Measurements from ENCODE around the gene PIK3C2B.
"Not testable (repeated sequence)": the region's sequence is repeated elsewhere in the genome, so short reads cannot be mapped to it uniquely, and the experiment has no call there.

The PIK3C2B gene

DNA sequence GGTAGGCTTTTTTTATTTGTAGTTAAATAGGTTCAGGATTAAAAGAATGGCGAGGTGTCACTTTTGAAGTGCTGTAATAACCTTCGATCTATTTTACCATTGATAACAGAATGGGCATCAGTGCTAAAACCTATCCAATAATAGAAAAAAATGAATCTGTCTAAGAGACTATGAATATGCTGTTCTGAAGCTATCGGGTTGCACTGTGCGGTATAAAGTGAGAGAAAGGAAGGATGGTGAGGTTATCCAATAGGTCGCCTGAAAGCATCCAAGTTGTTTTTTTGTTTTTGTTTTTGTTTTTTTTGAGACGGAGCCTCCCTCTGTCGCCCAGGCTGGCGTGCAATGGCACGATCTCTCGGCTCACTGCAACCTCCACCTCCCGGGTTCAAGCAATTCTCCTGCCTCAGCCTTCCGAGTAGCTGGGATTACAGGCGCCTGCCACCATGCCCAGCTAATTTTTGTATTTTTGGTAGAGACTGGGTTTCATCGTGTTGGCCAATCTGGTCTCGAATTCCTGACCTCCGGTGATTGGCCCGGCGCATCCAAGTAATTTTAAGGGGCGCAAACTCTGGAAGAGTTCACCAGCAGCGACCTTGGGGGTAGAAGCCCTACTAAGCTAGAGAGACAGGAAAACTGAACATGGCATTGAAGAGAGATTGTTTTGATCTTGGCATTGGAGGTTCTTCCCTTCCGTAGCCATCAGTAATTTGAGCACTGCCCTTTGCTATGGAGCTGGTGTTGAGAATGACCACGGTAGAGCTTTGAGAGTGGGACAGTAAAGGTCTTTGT lies 12.9 kb upstream of the PIK3C2B start:
- DNase-seq (ENCODE audit: low read depth), result peak; percentile 82

DNA sequence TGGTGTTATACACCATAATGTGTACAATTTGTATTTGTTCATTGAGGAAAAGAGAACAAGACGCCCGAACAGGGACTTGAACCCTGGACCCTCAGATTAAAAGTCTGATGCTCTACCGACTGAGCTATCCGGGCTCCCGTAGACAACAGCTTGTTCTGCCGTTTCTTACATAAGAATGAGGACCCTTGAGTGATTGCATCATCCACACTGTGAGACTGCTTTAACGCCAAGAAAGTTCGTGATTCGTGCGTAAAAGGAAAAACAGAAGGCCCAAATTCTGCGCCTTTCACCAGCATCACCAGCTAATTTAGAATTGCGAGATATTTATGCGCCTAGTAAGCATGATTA lies 12.3 kb upstream of the PIK3C2B start:
- DNase-seq (ENCODE audit: low read depth), result peak; percentile 94

GRCh38 chr1:204506201-204506968 lies 11.8 kb upstream of the PIK3C2B start:
- peak; percentile 91 for DNase-seq (ENCODE audit: low read depth)

GRCh38 chr1:204505674-204506200 lies 11.1 kb upstream of the PIK3C2B start:
- no peak for DNase-seq (ENCODE audit: low read depth)

GRCh38 chr1:204503913-204504519 lies 9.4 kb upstream of the PIK3C2B start:
- no peak for DNase-seq (ENCODE audit: low read depth)

DNA sequence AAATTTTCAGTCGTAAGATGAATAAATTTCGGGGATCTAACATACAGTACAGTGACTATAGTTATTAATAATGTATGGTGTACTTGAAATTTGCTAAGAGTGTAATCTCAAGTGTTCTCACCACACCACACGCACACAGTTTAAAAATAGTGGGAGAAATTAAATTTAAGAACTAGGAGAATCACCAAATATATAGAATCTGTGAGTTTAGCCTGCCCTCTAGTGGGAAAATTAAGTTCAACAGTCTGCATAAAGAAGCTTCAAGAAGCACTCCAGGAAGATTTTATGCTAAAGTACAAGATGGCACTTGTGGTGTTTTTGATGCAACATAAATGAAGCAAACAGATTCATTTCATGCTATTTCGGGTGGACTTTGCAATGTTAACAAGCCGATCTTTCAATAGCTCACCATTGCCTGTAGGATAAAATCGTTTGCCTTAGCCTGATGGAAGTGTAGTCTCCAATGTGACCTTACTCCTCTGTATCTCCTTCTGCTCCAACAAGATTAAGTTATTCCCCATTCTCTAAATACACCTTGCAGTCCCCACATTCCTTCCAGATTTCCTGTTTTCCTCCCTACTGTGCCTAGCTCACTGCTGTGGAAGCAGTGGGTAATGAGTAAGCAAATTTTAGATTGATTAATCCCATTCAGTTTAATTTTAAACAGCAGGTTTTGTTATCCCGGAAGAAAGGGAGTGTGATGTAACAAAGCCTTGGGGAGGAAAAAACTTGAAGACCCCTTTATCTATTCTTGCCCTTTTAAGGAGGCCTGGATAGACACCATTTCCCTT lies 8.7 kb upstream of the PIK3C2B start:
- DNase-seq (ENCODE audit: low read depth), result no peak

GRCh38 chr1:204502241-204502640 lies 7.6 kb upstream of the PIK3C2B start:
- DNase-seq (ENCODE audit: low read depth), result no peak

GRCh38 chr1:204499511-204500468 lies 5.2 kb upstream of the PIK3C2B start:
- no peak for DNase-seq (ENCODE audit: low read depth)

- no peak for DNase-seq (ENCODE audit: low read depth)
Measured at GRCh38 chr1:204498981-204499380, 4.4 kb upstream of the PIK3C2B start.

GRCh38 chr1:204495777-204496176 lies 1.2 kb upstream of the PIK3C2B start:
- no peak for DNase-seq (ENCODE audit: low read depth)

- DNase-seq (ENCODE audit: low read depth), result no peak
Measured at GRCh38 chr1:204495078-204495753, 611 bp upstream of the PIK3C2B start.

- DNase-seq (ENCODE audit: low read depth), result peak; percentile 85
Measured at GRCh38 chr1:204493984-204494280, 673 bp downstream of the PIK3C2B start.

- DNase-seq (ENCODE audit: low read depth), result no peak
Measured at GRCh38 chr1:204493145-204493983, 1.2 kb downstream of the PIK3C2B start.

DNA sequence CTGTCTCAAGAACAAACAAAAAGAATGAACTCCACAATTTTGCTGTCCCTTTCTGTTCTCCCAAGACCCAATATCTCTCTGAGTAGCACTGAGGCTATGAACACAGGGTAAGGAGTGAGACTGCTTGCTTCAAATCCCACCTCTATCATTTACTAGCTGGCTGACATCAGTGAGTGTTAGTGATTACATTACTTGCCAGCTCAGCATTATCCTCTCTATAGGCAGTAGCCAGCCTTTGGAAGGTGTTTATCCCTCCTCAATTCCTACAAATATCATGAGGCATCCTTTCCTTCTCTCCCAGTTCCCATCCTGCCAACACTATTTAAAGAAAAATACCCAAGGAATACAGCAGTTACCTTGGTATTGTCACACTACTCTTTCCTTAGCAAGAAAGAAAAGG lies 3.0 kb downstream of the PIK3C2B start:
- no peak for DNase-seq (ENCODE audit: low read depth)

DNA sequence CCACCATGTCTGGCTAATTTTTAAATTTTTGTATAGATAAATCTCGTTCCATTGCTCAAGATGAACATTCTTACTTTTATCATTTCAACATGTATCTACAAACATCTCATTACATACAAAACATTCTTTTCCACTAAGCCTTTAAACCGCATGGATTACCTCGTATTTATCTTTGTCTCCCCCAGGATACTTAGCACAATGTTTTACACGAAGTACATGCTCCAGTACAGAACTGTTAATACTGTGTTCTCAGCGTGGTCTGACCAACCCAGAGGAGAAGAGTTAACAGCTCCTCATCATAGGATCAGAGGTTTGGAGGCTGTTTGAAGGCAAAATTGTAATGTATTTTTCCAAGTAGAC lies 7.4 kb downstream of the PIK3C2B start:
- no peak for DNase-seq (ENCODE audit: low read depth)

DNA sequence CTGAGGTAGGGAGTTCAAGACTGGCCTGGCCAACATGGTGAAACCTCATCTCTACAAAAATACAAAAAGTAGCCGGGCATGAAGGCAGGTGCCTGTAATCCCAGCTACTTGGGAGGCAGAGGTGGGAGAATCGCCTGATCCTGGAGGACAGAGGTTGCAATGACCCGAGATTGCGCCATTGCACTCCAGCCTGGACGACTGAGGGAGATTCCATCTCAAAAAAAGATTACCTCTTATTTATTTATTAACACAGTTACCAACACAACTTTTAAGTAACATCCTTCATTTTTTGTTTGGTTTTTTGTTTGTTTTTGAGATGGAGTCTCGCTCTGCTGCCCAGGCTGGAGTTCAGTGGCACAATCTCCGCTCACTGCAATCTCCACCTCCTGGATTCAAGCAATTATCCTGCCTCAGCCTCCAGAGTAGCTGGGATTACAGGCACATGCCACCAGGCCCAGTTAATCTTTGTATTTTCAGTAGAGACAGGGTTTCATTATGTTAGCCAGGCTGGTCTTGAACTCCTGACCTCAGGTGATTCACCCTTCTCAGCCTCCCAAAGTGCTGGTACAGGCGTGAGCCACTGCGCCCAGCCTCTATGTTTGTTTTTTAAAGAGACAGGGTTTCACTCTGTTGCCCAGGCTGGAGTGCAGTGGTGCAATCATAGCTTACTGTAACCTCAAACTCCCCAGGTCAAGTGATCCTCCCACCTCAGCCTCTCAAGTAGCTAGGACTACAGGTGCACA lies 7.9 kb downstream of the PIK3C2B start:
- DNase-seq (ENCODE audit: low read depth), result not testable (repeated sequence)

DNA sequence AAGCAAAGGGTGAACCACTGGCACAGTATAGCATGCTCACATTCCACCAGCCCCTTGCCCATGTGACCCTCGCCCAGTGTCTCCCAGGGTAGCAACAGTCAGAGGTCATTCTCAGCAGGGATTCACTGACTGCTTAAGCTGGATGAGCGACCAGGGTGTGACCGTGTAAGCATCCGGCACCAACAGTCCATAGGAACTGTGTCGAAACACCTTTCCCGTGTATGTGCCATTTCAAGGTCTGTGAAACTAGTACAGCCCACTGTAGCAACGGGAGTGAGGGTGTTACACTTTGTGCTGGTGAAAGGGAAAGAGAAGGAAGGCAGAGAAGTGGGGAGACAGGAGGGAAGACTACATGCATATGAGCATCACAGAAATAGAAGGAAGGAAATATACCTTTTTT lies 10.8 kb downstream of the PIK3C2B start:
- no peak for DNase-seq (ENCODE audit: low read depth)

GRCh38 chr1:204480515-204480914 lies 14.1 kb downstream of the PIK3C2B start:
- no peak for DNase-seq (ENCODE audit: low read depth)
